ENCODE results near the gene PRDM4.

The PRDM4 gene

GRCh38 chr12:107748472-107748871 is 12.5 kb downstream of the PRDM4 start:
- Mint-ChIP-seq H3K4me1 (no peaks in the 10 kb centered on the region), H3K4me3 (no peak overlapping the region), H3K9me3 (no peaks in the 10 kb centered on the region), H3K27me3 (ENCODE audit: low read depth, poor library complexity) (no peaks in the 10 kb centered on the region), H3K36me3 (ENCODE audit: low read depth) (peaks cover 48% of the 10 kb centered on the region), H3K27ac (no peak overlapping the region)
- TF ChIP-seq, protein P1, sequence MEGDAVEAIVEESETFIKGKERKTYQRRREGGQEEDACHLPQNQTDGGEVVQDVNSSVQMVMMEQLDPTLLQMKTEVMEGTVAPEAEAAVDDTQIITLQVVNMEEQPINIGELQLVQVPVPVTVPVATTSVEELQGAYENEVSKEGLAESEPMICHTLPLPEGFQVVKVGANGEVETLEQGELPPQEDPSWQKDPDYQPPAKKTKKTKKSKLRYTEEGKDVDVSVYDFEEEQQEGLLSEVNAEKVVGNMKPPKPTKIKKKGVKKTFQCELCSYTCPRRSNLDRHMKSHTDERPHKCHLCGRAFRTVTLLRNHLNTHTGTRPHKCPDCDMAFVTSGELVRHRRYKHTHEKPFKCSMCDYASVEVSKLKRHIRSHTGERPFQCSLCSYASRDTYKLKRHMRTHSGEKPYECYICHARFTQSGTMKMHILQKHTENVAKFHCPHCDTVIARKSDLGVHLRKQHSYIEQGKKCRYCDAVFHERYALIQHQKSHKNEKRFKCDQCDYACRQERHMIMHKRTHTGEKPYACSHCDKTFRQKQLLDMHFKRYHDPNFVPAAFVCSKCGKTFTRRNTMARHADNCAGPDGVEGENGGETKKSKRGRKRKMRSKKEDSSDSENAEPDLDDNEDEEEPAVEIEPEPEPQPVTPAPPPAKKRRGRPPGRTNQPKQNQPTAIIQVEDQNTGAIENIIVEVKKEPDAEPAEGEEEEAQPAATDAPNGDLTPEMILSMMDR (IDR thresholded peaks at IDR 0.05): no peak
- no peak for DNase-seq

- no peaks in the 10 kb centered on the region for H3K9me3 Mint-ChIP-seq
- H3K36me3 Mint-ChIP-seq (ENCODE audit: low read depth): peaks cover 75% of the 10 kb centered on the region
- no peak for DNase-seq
- H3K4me3 Mint-ChIP-seq: no peak overlapping the region
- H3K27ac Mint-ChIP-seq: no peak overlapping the region
- no peaks in the 10 kb centered on the region for H3K27me3 Mint-ChIP-seq (ENCODE audit: low read depth, poor library complexity)
- TF ChIP-seq, protein P1 (IDR thresholded peaks at IDR 0.05): no peak
- peaks cover 3% of the 10 kb centered on the region for H3K4me1 Mint-ChIP-seq
These were observed 24.0 kb downstream of the PRDM4 start for GRCh38 chr12:107736914-107737313.

DNA sequence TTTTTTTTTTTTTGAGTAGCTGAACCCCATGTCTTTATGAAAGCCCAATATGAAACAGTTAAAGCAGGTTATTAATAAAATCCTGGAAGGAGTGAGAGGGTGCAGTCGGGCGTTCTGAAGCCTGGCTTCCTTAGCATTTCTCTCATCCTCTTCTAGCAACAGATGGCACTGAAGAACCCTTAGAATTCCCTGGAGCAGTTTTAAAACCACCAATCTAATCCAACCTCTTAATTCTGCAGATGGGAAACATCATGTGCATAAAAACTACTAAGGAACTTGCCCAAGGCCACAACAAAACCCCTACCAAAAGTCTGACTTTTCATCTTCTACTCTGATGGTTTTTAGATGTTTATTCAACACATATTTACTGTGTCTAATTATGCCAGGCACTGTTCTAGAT is 25.2 kb downstream of the PRDM4 start:
- H3K36me3 Mint-ChIP-seq (ENCODE audit: low read depth): peaks cover 67% of the 10 kb centered on the region
- H3K27ac Mint-ChIP-seq: no peak overlapping the region
- H3K9me3 Mint-ChIP-seq: no peaks in the 10 kb centered on the region
- H3K4me3 Mint-ChIP-seq: no peak overlapping the region
- TF ChIP-seq, protein P1 (IDR thresholded peaks at IDR 0.05): no peak
- no peaks in the 10 kb centered on the region for H3K27me3 Mint-ChIP-seq (ENCODE audit: low read depth, poor library complexity)
- peaks cover 6% of the 10 kb centered on the region for H3K4me1 Mint-ChIP-seq
- no peak for DNase-seq

GRCh38 chr12:107734139-107734538 is 26.8 kb downstream of the PRDM4 start:
- peaks cover 6% of the 10 kb centered on the region for H3K4me1 Mint-ChIP-seq
- H3K9me3 Mint-ChIP-seq: peaks cover 1% of the 10 kb centered on the region
- DNase-seq: no peak
- peaks cover 55% of the 10 kb centered on the region for H3K36me3 Mint-ChIP-seq (ENCODE audit: low read depth)
- H3K27me3 Mint-ChIP-seq (ENCODE audit: low read depth, poor library complexity): no peaks in the 10 kb centered on the region
- peak overlapping the region; percentile 5 for H3K27ac Mint-ChIP-seq
- no peak overlapping the region for H3K4me3 Mint-ChIP-seq
- TF ChIP-seq, protein P1 (IDR thresholded peaks at IDR 0.05): no peak

- Mint-ChIP-seq H3K27me3 (ENCODE audit: low read depth, poor library complexity) (no peaks in the 10 kb centered on the region), H3K36me3 (ENCODE audit: low read depth) (peaks cover 37% of the 10 kb centered on the region), H3K27ac (peak overlapping the region; percentile 84), H3K4me1 (peaks cover 6% of the 10 kb centered on the region), H3K9me3 (peaks cover 5% of the 10 kb centered on the region), H3K4me3 (no peak overlapping the region)
- TF ChIP-seq, protein P1 (IDR thresholded peaks at IDR 0.05): no peak
- DNase-seq: no peak
These were observed 28.6 kb downstream of the PRDM4 start for GRCh38 chr12:107732365-107732764.

DNA sequence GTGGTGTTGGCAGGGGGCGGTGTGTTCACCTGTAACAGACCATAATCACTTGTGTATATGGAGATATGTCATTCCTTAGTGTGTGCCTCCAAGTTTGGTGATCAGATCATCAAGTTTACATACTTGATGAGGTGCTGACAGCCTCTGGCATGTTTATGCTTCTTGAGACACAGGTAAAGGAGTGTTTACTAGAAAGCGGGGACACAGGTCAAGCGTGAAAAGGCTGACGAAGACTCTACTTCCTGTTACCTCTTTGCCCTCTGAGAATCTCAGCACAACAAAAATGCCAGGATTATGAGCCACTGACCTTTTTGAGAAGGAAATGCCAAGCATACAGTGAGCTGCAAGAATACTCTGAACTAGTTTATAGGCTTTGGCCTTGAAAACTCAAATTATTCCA is 29.6 kb downstream of the PRDM4 start:
- no peaks in the 10 kb centered on the region for H3K27me3 Mint-ChIP-seq (ENCODE audit: low read depth, poor library complexity)
- no peak overlapping the region for H3K27ac Mint-ChIP-seq
- H3K4me1 Mint-ChIP-seq: peaks cover 6% of the 10 kb centered on the region
- DNase-seq: no peak
- H3K4me3 Mint-ChIP-seq: no peak overlapping the region
- H3K9me3 Mint-ChIP-seq: peaks cover 11% of the 10 kb centered on the region
- TF ChIP-seq, protein P1 (IDR thresholded peaks at IDR 0.05): no peak
- peaks cover 27% of the 10 kb centered on the region for H3K36me3 Mint-ChIP-seq (ENCODE audit: low read depth)
